Activated T-cell treated with anti-CD3 and anti-CD28 coated beads for 4 hours (primary cell): ENCODE data around the gene E2F1.
"Not testable (repeated sequence)": the region's sequence is repeated elsewhere in the genome, so short reads cannot be mapped to it uniquely, and the experiment has no call there.

Experiments used
- DNase-seq: peaks from one replicate; pipeline ENCODE4 v3.0.0-alpha.2; 2020

E2F1 gene

GRCh38 chr20:33635341-33635740, 50.8 kb downstream of the E2F1 start:
- no peak for DNase-seq

GRCh38 chr20:33631910-33632309, 54.3 kb downstream of the E2F1 start:
- DNase-seq: not testable (repeated sequence)

GRCh38 chr20:33630507-33630906, 55.7 kb downstream of the E2F1 start:
- DNase-seq: no peak

DNA sequence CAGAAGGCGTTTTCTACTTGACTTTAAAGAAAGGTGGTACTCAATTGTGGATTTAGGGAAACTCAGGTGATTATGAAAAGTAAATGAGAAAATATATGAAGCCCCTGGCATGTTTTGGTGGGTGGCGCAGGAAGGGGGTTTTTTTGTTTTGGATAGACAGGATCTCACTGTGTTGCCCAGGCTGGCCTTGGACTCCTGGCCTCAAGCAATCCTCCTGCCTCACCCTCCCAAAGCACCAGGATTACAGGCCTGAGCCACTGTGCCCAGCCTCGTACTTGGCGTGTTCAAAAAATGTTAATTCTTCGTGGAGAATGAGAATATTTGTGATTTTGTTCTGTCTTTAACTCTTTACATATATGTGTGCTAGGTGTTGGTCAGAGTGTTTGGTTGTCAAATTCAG, 56.2 kb downstream of the E2F1 start:
- no peak for DNase-seq

- DNase-seq: no peak
These were observed 56.7 kb downstream of the E2F1 start for GRCh38 chr20:33629533-33629932.

DNA sequence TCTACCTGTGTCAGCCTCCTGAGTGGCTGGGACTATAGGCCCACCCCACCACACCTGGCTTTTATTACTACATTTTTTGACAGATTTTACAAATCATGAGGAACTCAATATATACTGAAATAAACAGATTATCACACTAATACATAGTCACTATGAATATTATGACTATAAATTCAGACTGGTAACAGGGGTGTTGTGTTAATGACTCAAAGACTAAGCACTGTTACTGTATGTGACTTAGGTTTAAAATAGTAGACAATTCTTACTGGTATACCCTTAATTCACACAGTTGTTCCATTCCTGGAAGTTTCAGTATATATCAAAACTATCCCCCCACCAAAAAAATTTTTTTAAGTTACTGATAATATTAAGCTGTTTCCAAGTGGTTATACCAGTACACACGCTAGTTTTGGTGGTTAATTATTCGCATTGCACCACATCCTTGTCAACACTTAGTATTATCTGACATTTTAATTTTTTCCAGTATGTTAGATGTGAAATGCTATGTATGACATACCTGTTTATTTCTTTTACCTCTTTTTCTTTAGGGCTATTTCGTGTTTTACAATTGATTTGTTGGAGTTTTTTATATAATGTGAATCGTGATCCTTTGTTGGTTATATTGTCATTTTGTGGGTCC, 58.5 kb downstream of the E2F1 start:
- DNase-seq: no peak

DNA sequence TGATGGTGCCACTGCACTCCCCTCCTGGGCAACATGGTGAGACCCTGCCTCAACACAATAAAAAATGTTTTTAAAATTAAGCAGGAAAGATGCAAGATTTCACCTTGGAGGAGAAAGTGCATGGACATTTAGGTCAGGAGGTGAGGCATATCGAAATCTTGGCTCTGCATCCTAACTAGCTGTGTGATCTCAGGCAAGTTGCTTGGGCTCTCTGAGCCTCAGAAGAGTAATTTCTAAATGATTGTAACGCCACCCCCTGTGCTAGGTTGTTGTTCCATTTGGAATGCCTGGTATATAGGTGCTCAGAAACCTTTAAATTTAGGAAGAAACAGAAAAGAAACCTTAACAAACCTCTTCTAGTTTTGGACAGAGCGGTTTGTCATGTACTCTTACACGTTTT, 60.0 kb downstream of the E2F1 start:
- no peak for DNase-seq
